Activated CD4-positive, alpha-beta memory T cell treated with anti-CD3 and anti-CD28 coated beads, Interleukin-2, amount 10 ng/mL, durations not matched to agents 7 days and 5 days (primary cell): ENCODE results near the gene TP53. TPM values are rescaled to one million over a fixed set of nuclear protein-coding genes. Genes with fewer than 3 reads are reported as not detected.

ENCODE experiments used
- CTCF ChIA-PET: fragments of 350-600 bp; sonication (Branson Sonifier 250); formaldehyde crosslinking; loops from one replicate; lab custom pipeline; 2021; ENCODE audit warnings: antibody characterized with exemption, inconsistent platforms; lab: Charles Lee
- POLR2A ChIA-PET: fragments of 350-600 bp; sonication (Branson Sonifier 250); formaldehyde crosslinking; loops from one replicate; lab custom pipeline; 2021; ENCODE audit warnings: antibody characterized with exemption; lab: Charles Lee
- DNase-seq: peaks from one replicate; pipeline ENCODE4 v3.0.0-alpha.2; 2020
- H3K27ac Mint-ChIP-seq: one replicate; pipeline ENCODE4 v1.8.0; 2021; ENCODE audit warnings: mild to moderate bottlenecking, mixed read lengths
- H3K27me3 Mint-ChIP-seq: one replicate; pipeline ENCODE4 v1.8.0; 2021; ENCODE audit warnings: mixed read lengths
- H3K36me3 Mint-ChIP-seq: one replicate; pipeline ENCODE4 v1.8.0; 2021; ENCODE audit warnings: low read depth, mixed read lengths
- H3K4me1 Mint-ChIP-seq: one replicate; pipeline ENCODE4 v1.8.0; 2021; ENCODE audit warnings: mixed read lengths
- H3K4me3 Mint-ChIP-seq: one replicate; pipeline ENCODE4 v1.8.0; 2021; ENCODE audit warnings: mild to moderate bottlenecking, mixed read lengths
- H3K9me3 Mint-ChIP-seq: one replicate; pipeline ENCODE4 v1.8.0; 2021; ENCODE audit warnings: mixed read lengths
- total RNA-seq, 2 experiments: library from RNA; stranded (reverse); gene quantifications; one replicate each; pipeline ENCODE4 v1.2.3, GENCODE V29; 2021

TP53 gene
- total RNA-seq, 2 experiments from 2014 or later, result 123 TPM

DNA sequence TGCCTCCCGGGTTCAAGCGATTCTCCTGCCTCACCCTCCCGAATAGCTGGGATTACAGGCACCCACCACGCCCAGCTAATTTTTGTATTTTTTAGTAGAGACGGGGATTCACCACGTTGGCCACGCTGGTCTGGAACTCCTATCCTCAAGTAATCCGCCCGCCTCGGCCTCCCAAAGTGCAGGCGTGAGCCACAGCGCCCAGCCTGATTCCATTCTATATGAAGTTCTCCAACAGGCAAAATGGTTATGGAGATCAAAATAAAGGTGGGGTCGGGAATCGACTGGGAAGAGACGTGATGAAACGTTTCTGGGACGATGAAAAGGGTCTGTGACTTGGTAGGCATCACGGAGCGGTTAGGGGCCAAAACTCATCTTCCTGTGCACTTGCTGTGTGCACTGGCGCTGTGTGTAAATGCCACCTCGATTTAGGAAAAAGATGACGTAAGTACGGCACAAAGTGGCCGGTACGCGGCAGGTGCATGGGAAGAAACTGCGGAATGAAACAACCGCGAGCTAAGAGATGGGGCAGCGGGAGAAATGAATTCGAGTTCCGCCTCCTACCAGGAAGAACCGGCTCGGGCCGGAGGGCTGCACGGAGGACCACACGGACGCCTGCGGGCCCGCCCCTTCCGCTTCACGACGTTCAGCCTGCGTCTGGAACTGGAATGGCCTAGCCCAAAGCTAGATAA lies 1.6 kb downstream of the TP53 start:
- Mint-ChIP-seq H3K27me3 (no peaks in the 10 kb centered on the region), H3K4me3 (peak overlapping the region; percentile 94), H3K4me1 (peaks cover 37% of the 10 kb centered on the region), H3K9me3 (no peaks in the 10 kb centered on the region), H3K27ac (peak overlapping the region; percentile 96), H3K36me3 (peaks cover 32% of the 10 kb centered on the region)
- peak; percentile 93 for DNase-seq
- ChIA-PET POLR2A (interaction anchor here (0.7 to 7.5 kb wide), 48 partner anchors 10 to 750 kb away, joined by 3 to 129 read pairs (median 10); partner anchors contain the start of genes ACAP1, ATP1B2, CD68 and CNTROB), CTCF (interaction anchor here (0.6 to 5.5 kb wide), 13 partner anchors 11 to 664 kb away, joined by 3 to 56 read pairs (median 9); partner anchors contain the start of genes ATP1B2, FXR2, NAA38 and NEURL4)

DNA sequence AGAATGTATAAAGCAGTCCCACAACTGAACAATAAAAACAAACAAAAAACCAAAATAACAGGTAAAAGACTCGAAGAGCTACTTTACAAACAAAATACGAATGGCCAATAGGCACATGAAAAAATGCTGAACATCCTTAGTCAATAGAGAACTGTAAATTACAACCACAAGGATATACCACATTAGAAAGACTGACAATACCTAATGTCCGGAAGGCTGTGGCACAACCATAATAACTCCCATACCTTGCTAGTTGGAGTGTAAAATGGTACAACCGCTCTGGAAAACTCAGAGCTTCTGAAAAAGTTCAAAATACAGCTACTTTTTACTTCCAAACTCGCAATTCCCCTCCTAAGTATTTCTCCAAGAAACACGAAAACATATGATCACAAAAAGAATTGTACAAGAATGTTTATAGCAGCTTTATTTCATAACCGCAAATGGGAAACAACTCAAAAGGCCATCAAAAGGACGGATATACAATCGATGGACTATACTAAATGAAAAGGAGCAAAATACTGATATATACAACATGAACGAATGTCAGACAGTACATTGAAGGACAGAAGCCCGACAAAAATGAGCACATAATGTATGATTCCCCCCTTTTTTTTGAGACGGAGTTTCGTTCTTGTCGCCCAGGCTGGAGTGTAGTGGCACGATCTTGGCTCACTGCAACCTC lies 2.3 kb downstream of the TP53 start:
- H3K27ac Mint-ChIP-seq, result peak overlapping the region; percentile 96
- POLR2A ChIA-PET, result interaction anchor here (0.9 to 7.5 kb wide), 20 partner anchors 9 to 562 kb away, joined by 3 to 129 read pairs (median 28); partner anchors contain the start of genes ACAP1, ATP1B2, CD68 and CNTROB
- DNase-seq, result no peak
- no peaks in the 10 kb centered on the region for H3K27me3 Mint-ChIP-seq
- CTCF ChIA-PET, result interaction anchor here (0.6 to 5.5 kb wide), 6 partner anchors 31 to 441 kb away, joined by 3 to 56 read pairs (median 4); partner anchors contain the start of genes FXR2 and TMEM102
- peak overlapping the region; percentile 94 for H3K4me3 Mint-ChIP-seq
- no peaks in the 10 kb centered on the region for H3K9me3 Mint-ChIP-seq
- H3K36me3 Mint-ChIP-seq, result peaks cover 28% of the 10 kb centered on the region
- peaks cover 33% of the 10 kb centered on the region for H3K4me1 Mint-ChIP-seq

DNA sequence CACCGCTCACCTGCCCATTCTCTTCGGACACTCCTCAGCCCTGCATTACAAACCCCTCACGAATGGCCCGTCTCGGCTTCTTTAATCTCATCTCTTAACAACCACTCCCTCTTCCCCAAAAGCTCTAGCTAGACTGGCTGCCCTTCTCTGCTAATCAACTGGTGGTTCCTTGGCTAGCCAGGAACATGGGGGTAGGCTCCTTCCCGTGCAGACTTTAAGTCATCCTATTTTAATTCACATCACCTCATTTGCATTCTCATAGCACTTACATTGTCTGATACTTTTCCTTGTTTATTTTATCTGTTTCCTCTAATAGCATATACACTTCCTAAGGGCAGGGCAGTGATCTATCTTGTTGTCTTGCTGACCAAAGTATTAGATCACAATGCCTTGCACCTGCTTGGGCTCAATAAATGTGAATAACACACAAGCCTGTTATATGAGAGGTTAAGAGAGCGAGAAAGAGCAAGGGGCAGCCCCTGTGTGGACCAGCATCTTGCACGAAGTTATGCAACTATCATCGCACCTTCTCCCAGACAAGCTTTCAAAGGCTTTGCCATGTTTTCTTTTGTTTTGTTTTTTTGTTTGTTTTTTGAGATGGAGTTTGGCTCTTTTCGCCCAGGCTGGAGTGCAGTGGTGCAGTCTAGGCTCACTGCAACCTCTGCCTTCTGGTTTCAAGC lies 9.8 kb downstream of the TP53 start:
- H3K4me1 Mint-ChIP-seq, result peaks cover 5% of the 10 kb centered on the region
- H3K27me3 Mint-ChIP-seq, result no peaks in the 10 kb centered on the region
- CTCF ChIA-PET, result interaction anchor here (1.8 kb wide), 1 partner anchor 10 kb away, joined by 10 read pairs; the partner anchor contains the start of genes TP53 and WRAP53
- H3K9me3 Mint-ChIP-seq, result peaks cover 12% of the 10 kb centered on the region
- POLR2A ChIA-PET, result interaction anchor here (1.1 to 8.7 kb wide), 2 partner anchors 8 to 11 kb away, joined by 3 to 72 read pairs; partner anchors contain the start of genes TP53 and WRAP53
- H3K36me3 Mint-ChIP-seq, result peaks cover 47% of the 10 kb centered on the region
- no peak overlapping the region for H3K27ac Mint-ChIP-seq
- no peak overlapping the region for H3K4me3 Mint-ChIP-seq
- no peak for DNase-seq

DNA sequence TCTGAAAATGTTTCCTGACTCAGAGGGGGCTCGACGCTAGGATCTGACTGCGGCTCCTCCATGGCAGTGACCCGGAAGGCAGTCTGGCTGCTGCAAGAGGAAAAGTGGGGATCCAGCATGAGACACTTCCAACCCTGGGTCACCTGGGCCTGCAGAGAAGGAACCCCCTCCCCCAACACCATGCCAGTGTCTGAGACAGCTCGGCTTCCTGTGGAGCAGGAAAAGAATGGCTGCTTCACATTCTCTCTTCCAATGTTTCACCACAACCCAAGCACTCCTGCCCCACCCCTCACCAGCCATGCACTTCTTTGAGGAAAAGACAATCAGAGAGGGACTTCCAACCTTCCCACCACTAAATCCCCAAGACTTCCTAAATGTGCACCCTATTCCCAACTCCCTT lies 10.8 kb downstream of the TP53 start:
- H3K36me3 Mint-ChIP-seq, result peaks cover 49% of the 10 kb centered on the region
- H3K27me3 Mint-ChIP-seq, result no peaks in the 10 kb centered on the region
- POLR2A ChIA-PET, result interaction anchor here (8.7 kb wide), 1 partner anchor 9 kb away, joined by 72 read pairs; the partner anchor contains the start of genes TP53 and WRAP53
- H3K4me3 Mint-ChIP-seq, result no peak overlapping the region
- H3K27ac Mint-ChIP-seq, result no peak overlapping the region
- H3K9me3 Mint-ChIP-seq, result peaks cover 12% of the 10 kb centered on the region
- DNase-seq, result no peak
- CTCF ChIA-PET, result interaction anchor here (1.8 kb wide), 1 partner anchor 11 kb away, joined by 10 read pairs; the partner anchor contains the start of genes TP53 and WRAP53
- peaks cover 3% of the 10 kb centered on the region for H3K4me1 Mint-ChIP-seq

DNA sequence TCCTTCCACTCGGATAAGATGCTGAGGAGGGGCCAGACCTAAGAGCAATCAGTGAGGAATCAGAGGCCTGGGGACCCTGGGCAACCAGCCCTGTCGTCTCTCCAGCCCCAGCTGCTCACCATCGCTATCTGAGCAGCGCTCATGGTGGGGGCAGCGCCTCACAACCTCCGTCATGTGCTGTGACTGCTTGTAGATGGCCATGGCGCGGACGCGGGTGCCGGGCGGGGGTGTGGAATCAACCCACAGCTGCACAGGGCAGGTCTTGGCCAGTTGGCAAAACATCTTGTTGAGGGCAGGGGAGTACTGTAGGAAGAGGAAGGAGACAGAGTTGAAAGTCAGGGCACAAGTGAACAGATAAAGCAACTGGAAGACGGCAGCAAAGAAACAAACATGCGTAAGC lies 12.4 kb downstream of the TP53 start:
- no peak overlapping the region for H3K27ac Mint-ChIP-seq
- no peaks in the 10 kb centered on the region for H3K27me3 Mint-ChIP-seq
- POLR2A ChIA-PET, result interaction anchor here (8.7 kb wide), 1 partner anchor 11 kb away, joined by 72 read pairs; the partner anchor contains the start of genes TP53 and WRAP53
- peaks cover 59% of the 10 kb centered on the region for H3K36me3 Mint-ChIP-seq
- no peak for DNase-seq
- peaks cover 3% of the 10 kb centered on the region for H3K4me1 Mint-ChIP-seq
- H3K9me3 Mint-ChIP-seq, result peaks cover 12% of the 10 kb centered on the region
- no peak overlapping the region for H3K4me3 Mint-ChIP-seq
- CTCF ChIA-PET, result interaction anchor here (1.0 kb wide), 1 partner anchor 11 kb away, joined by 3 read pairs; no protein-coding TSS in a partner anchor

DNA sequence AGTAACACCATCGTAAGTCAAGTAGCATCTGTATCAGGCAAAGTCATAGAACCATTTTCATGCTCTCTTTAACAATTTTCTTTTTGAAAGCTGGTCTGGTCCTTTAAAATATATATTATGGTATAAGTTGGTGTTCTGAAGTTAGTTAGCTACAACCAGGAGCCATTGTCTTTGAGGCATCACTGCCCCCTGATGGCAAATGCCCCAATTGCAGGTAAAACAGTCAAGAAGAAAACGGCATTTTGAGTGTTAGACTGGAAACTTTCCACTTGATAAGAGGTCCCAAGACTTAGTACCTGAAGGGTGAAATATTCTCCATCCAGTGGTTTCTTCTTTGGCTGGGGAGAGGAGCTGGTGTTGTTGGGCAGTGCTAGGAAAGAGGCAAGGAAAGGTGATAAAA lies 14.1 kb downstream of the TP53 start:
- ChIA-PET CTCF (interaction anchor here (0.7 to 3.0 kb wide), 11 partner anchors 14 to 112 kb away, joined by 3 to 19 read pairs (median 3); partner anchors contain the start of genes FXR2, SAT2, TP53 and WRAP53), POLR2A (interaction anchor here (1.1 to 8.7 kb wide), 2 partner anchors 13 to 98 kb away, joined by 3 to 72 read pairs; partner anchors contain the start of genes TP53 and WRAP53)
- peaks cover 65% of the 10 kb centered on the region for H3K36me3 Mint-ChIP-seq

DNA sequence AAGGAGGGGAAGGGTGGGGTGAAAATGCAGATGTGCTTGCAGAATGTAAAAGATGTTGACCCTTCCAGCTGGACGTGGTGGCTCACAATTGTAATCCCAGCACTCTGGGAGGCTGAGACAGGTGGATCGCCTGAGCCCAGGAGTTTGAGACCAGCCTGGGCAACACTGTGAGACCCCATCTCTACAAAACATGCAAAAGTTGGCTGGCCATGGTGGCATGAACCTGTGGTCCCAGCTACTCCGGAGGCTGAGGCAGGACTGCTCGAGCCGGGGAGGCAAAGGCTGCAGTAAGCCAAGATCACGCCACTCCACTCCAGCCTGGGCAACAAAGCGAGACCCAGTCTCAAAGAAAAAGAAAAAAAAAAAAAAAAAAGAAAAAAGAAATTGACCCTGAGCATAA lies 18.8 kb downstream of the TP53 start:
- no peak for DNase-seq
- ChIA-PET CTCF (no interaction called here), POLR2A (no interaction called here)
- peaks cover 41% of the 10 kb centered on the region for H3K36me3 Mint-ChIP-seq
- H3K27me3 Mint-ChIP-seq, result no peaks in the 10 kb centered on the region
- no peak overlapping the region for H3K4me3 Mint-ChIP-seq
- peaks cover 5% of the 10 kb centered on the region for H3K9me3 Mint-ChIP-seq
- H3K27ac Mint-ChIP-seq, result no peak overlapping the region
- no peaks in the 10 kb centered on the region for H3K4me1 Mint-ChIP-seq

More for the DNA sequence above, 14.1 kb downstream of the TP53 start:
- Mint-ChIP-seq H3K27me3 (no peaks in the 10 kb centered on the region), H3K27ac (no peak overlapping the region), H3K9me3 (peaks cover 12% of the 10 kb centered on the region), H3K4me1 (peaks cover 3% of the 10 kb centered on the region), H3K4me3 (no peak overlapping the region)
- peak; percentile 51 for DNase-seq

DNA sequence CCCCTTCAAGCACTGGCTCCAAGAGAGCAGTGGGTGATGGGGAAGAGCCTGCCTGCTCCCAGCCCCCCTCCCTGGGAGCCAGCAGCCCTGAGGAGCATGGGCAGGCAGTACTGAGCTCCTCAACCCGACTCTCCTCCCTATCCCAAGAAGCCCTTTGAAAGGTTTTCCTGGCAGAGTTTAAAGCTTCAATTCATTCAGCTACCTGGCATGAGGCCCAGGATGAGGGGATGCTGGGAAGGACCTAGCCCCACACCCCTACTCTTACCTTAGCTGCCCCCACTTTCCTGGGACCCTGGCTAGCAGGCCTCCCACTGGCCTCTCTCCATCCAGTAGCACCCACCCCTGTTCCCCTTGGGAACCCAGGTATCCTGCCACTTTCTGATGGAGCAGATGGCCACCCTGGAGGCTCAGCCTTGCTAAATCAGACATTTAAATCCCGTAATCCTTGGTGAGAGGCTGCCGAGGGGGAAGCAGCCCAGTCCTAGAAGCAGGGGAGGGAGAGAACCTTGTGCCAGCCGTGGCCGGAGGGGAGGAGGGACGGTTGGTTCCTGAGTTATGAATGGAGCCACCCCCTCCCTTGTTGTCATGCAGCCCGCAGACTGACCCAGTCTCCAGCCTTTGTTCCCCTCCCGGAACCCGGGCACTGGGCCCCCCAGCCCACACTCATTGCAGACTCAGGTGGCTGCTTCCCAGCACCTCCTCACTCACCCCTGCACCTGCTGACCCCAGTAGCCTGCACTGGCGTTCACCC lies 19.5 kb downstream of the TP53 start:
- Mint-ChIP-seq H3K27me3 (no peaks in the 10 kb centered on the region), H3K27ac (no peak overlapping the region), H3K4me3 (no peak overlapping the region), H3K36me3 (peaks cover 35% of the 10 kb centered on the region), H3K4me1 (no peaks in the 10 kb centered on the region), H3K9me3 (no peaks in the 10 kb centered on the region)
- DNase-seq, result no peak
- ChIA-PET CTCF (no interaction called here), POLR2A (interaction anchor here (0.7 to 1.8 kb wide), 3 partner anchors 9 to 18 kb away, joined by 3 to 6 read pairs (median 3); no protein-coding TSS in a partner anchor)

DNA sequence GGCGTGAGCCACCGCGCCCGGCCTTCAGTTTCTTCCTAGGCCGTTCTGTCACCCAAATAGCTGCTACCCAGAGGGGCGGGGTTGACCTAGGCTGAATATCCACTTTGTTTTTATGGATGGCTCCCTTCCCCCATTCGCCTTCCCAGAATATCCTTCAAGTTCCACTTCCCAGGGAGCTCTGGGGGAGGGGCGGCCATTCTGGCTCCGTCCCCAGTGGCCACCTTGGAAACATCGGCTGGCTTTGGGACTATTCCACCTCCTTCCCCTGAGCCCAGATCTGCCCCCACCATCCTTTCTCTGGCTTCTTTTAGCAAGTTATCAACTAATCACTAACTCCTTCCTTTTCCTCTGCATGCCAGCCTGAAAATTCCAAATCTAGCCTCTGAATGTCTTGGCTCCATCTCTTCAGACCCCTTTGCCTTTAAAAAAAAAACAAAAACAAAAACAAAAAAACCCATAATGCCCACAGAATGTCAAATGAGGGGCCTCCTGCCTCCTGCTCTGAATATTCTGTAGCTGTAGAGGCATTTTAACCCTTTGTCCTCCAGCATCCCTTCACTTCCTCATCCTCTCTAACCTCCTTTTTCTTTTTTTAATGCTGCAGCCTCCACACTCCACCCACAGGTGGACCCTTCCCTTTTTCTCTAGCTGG lies 30.2 kb downstream of the TP53 start:
- Mint-ChIP-seq H3K4me3 (no peak overlapping the region), H3K27ac (no peak overlapping the region), H3K36me3 (no peaks in the 10 kb centered on the region), H3K27me3 (peaks cover 25% of the 10 kb centered on the region), H3K9me3 (no peaks in the 10 kb centered on the region), H3K4me1 (no peaks in the 10 kb centered on the region)
- no peak for DNase-seq
- POLR2A ChIA-PET, result interaction anchor here (1.9 kb wide), 1 partner anchor 30 kb away, joined by 7 read pairs; the partner anchor contains the start of gene TP53
- CTCF ChIA-PET, result no interaction called here

DNA sequence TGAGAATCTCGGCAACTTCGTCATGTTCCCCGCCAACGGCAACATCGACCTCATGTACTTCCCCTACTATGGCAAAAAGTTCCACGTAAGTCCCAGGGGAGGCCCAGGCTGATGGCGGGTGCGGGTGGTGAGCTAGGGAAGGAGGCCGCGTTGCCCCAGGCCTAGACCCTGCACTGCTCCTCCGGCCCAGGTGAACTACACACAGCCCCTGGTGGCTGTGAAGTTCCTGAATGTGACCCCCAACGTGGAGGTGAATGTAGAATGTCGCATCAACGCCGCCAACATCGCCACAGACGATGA lies 31.8 kb downstream of the TP53 start:
- DNase-seq, result no peak
- CTCF ChIA-PET, result interaction anchor here (1.3 kb wide), 1 partner anchor 18 kb away, joined by 3 read pairs; no protein-coding TSS in a partner anchor
- H3K27ac Mint-ChIP-seq, result no peak overlapping the region
- H3K4me3 Mint-ChIP-seq, result no peak overlapping the region
- POLR2A ChIA-PET, result interaction anchor here (1.9 kb wide), 1 partner anchor 31 kb away, joined by 7 read pairs; the partner anchor contains the start of gene TP53
- H3K4me1 Mint-ChIP-seq, result peaks cover 7% of the 10 kb centered on the region
- peaks cover 35% of the 10 kb centered on the region for H3K27me3 Mint-ChIP-seq
- no peaks in the 10 kb centered on the region for H3K9me3 Mint-ChIP-seq
- no peaks in the 10 kb centered on the region for H3K36me3 Mint-ChIP-seq

DNA sequence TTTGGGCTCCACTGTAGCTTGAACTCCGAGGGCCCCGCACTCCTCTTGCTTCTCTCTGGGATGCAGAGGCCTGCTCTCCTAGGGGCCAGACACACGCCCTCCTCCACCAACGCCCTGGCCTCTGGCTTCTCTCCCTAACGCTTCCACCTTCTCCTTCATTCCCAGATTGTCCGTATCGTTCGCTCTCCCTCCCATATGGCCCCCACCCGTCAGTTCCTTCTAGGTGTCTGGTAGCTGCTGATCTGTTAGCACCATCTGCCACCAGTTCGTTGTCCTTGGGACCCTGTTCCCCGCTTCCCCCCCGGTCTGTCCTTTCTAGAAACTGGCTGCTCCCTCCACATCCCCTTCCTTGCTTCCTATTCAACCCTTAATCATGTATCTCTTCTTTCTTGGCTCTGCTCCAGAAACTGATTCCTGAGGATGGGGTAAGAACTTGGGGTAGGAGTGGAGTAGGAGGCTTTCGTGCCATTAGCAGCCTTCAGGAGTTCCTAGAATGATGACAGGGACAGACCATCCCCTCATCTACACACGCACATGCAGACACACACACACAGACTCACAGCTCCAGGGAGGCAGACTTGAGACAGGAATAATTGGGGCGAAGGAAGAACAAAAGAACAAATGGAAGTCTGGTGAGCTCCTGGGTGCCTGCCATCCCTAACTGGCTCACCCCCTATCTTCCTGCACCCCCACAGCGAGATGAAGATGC lies 32.3 kb downstream of the TP53 start:
- no peak overlapping the region for H3K27ac Mint-ChIP-seq
- H3K36me3 Mint-ChIP-seq, result no peaks in the 10 kb centered on the region
- ChIA-PET CTCF (interaction anchor here (1.3 kb wide), 1 partner anchor 18 kb away, joined by 3 read pairs; no protein-coding TSS in a partner anchor), POLR2A (interaction anchor here (1.9 kb wide), 1 partner anchor 32 kb away, joined by 7 read pairs; the partner anchor contains the start of gene TP53)
- no peaks in the 10 kb centered on the region for H3K9me3 Mint-ChIP-seq
- no peak for DNase-seq
- peaks cover 12% of the 10 kb centered on the region for H3K4me1 Mint-ChIP-seq
- H3K27me3 Mint-ChIP-seq, result peaks cover 40% of the 10 kb centered on the region
- no peak overlapping the region for H3K4me3 Mint-ChIP-seq
